ENCODE data around the gene GMPS.

DNA sequence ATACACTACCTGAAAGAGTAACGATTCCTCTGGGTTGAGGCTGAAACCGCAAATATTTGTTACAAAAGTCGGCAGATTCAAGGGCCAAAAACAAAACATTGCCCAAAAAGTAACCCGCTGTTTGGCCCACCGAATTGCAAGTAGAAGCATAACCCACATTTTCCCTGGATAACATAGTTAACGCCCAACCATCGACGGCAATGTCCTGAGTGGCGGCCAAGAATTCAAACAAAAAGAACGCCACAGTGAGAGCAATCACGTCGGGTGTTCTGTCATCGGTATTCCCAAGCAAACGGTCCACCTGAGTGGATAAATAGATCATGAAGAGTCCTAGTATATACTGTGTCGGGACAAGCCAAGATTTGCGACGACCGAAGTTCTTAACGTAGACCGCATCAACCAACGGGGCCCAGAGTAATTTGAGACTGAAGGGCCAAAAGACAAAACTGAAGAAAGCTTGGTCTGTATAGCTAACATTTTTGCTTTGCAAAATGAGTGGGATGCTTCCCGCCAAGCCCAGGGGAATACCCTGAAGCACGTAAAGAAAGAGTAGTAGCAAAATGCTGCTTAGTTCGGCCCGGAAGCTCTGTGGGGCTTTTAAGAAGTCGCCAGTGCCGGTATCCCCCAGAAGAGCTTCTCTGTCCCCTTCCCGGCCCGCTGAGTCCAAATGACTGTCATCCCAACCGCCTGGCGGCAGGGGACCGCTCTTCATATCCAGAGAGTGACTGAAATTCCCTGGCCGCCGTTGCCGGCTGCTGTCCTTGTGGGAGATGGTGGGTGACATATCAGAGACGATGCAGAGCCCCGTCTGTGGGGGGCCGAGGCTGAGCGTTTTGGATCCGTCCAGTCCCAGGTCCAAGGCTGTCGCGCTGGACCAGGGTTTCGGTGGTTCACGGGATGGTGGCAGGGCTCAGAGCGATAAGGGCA is 17.0 kb upstream of the GMPS start:
- TF ChIP-seq HOXA7 (CRISPR knock-in tag; IDR thresholded peaks at IDR 0.05) (no peak), ZFP1 (CRISPR knock-in tag; IDR thresholded peaks at IDR 0.05) (no peak), ZNF556 (CRISPR knock-in tag; IDR thresholded peaks at IDR 0.05; ENCODE audit: borderline replicate concordance) (no peak), RXRA (CRISPR knock-in tag; IDR thresholded peaks at IDR 0.05) (no peak)
- TF ChIP-seq, protein P1, sequence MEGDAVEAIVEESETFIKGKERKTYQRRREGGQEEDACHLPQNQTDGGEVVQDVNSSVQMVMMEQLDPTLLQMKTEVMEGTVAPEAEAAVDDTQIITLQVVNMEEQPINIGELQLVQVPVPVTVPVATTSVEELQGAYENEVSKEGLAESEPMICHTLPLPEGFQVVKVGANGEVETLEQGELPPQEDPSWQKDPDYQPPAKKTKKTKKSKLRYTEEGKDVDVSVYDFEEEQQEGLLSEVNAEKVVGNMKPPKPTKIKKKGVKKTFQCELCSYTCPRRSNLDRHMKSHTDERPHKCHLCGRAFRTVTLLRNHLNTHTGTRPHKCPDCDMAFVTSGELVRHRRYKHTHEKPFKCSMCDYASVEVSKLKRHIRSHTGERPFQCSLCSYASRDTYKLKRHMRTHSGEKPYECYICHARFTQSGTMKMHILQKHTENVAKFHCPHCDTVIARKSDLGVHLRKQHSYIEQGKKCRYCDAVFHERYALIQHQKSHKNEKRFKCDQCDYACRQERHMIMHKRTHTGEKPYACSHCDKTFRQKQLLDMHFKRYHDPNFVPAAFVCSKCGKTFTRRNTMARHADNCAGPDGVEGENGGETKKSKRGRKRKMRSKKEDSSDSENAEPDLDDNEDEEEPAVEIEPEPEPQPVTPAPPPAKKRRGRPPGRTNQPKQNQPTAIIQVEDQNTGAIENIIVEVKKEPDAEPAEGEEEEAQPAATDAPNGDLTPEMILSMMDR (CRISPR knock-in tag; IDR thresholded peaks at IDR 0.05), result no peak
- TF ChIP-seq, protein P2, sequence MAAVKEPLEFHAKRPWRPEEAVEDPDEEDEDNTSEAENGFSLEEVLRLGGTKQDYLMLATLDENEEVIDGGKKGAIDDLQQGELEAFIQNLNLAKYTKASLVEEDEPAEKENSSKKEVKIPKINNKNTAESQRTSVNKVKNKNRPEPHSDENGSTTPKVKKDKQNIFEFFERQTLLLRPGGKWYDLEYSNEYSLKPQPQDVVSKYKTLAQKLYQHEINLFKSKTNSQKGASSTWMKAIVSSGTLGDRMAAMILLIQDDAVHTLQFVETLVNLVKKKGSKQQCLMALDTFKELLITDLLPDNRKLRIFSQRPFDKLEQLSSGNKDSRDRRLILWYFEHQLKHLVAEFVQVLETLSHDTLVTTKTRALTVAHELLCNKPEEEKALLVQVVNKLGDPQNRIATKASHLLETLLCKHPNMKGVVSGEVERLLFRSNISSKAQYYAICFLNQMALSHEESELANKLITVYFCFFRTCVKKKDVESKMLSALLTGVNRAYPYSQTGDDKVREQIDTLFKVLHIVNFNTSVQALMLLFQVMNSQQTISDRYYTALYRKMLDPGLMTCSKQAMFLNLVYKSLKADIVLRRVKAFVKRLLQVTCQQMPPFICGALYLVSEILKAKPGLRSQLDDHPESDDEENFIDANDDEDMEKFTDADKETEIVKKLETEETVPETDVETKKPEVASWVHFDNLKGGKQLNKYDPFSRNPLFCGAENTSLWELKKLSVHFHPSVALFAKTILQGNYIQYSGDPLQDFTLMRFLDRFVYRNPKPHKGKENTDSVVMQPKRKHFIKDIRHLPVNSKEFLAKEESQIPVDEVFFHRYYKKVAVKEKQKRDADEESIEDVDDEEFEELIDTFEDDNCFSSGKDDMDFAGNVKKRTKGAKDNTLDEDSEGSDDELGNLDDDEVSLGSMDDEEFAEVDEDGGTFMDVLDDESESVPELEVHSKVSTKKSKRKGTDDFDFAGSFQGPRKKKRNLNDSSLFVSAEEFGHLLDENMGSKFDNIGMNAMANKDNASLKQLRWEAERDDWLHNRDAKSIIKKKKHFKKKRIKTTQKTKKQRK (IDR thresholded peaks at IDR 0.05; ENCODE audit: low read length), result no peak
